ENCODE data around the gene ZNF879.

Gene ZNF879

DNA sequence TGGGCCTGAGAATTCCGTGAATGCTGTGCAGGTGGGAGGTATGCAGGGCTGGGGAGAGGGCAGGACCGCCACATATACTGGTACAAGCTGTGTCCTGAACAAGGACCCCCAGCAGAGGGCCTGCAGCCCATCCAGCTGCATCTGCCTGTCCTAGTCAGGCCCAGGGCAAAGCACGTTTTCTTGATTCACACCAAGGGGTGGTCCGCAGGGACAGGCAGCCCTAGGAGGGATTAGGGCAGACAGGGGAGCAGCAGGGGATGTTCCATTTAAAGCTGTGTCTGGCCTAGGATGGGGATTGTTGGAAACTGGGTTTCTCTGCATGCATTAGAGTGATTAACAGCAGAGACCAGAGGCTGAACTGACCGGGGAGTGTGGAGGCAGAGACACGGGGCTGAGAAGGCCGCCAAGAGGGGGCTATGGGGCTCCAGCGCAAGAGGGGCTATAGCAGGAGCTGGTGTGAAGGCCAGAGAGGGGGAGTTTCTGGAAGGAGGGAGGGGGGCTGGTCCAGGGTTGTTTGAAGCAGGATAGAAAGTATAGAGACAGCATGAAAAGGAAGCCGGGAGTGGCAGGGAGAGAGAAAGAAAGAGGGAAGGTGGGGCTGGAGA lies 31.2 kb upstream of the ZNF879 start:
- DNase-seq, result peak; percentile 73
- H3K9me3 ChIP-seq (ENCODE audit: severe bottlenecking), result no peaks in the 10 kb centered on the region

DNA sequence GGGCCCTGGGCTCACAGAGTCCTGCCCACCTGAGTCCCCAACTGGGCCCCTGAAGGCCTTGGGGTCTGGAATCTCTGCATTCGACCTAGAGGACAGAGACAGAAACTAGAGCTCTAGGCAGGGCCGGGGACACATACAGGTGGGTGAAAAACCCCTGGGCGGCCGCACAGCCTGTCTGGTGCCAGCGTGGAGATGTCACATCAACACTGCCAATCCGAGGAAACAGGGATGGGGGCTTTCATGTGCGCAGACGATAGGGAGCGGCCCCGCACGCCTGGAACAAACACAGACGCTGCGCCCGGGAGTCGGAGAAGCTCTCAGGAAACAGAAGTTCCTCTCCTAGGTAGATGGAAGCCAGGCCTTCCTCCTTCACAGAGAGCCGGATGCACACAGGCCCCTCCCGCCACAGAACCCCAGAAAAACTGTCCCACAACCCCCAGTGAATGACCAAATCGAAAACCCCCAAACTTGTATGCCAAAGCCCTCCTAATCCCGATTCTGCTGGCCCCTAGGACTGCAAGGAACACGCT lies 30.3 kb upstream of the ZNF879 start:
- no peak for DNase-seq
- peak overlapping the region; percentile 61 for H3K4me3 ChIP-seq (ENCODE audit: low read depth, low read length)
- H3K27ac ChIP-seq, result peak overlapping the region; percentile 94
- H3K36me3 ChIP-seq, result peaks cover 38% of the 10 kb centered on the region
- TF ChIP-seq, protein P1, sequence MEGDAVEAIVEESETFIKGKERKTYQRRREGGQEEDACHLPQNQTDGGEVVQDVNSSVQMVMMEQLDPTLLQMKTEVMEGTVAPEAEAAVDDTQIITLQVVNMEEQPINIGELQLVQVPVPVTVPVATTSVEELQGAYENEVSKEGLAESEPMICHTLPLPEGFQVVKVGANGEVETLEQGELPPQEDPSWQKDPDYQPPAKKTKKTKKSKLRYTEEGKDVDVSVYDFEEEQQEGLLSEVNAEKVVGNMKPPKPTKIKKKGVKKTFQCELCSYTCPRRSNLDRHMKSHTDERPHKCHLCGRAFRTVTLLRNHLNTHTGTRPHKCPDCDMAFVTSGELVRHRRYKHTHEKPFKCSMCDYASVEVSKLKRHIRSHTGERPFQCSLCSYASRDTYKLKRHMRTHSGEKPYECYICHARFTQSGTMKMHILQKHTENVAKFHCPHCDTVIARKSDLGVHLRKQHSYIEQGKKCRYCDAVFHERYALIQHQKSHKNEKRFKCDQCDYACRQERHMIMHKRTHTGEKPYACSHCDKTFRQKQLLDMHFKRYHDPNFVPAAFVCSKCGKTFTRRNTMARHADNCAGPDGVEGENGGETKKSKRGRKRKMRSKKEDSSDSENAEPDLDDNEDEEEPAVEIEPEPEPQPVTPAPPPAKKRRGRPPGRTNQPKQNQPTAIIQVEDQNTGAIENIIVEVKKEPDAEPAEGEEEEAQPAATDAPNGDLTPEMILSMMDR (IDR thresholded peaks at IDR 0.05; ENCODE audit: low read depth, low read length), result no peak
- H3K9me3 ChIP-seq (ENCODE audit: severe bottlenecking), result no peaks in the 10 kb centered on the region
- H3K27me3 ChIP-seq (ENCODE audit: insufficient read depth, low read depth, severe bottlenecking), result no peaks in the 10 kb centered on the region

More for the DNA sequence above, 31.2 kb upstream of the ZNF879 start:
- TF ChIP-seq, protein P1 (IDR thresholded peaks at IDR 0.05; ENCODE audit: low read depth, low read length), result no peak
- Histone ChIP-seq H3K4me3 (ENCODE audit: low read depth, low read length) (peak overlapping the region; percentile 61), H3K27me3 (ENCODE audit: insufficient read depth, low read depth, severe bottlenecking) (no peaks in the 10 kb centered on the region), H3K36me3 (peaks cover 42% of the 10 kb centered on the region), H3K27ac (peak overlapping the region; percentile 94)

DNA sequence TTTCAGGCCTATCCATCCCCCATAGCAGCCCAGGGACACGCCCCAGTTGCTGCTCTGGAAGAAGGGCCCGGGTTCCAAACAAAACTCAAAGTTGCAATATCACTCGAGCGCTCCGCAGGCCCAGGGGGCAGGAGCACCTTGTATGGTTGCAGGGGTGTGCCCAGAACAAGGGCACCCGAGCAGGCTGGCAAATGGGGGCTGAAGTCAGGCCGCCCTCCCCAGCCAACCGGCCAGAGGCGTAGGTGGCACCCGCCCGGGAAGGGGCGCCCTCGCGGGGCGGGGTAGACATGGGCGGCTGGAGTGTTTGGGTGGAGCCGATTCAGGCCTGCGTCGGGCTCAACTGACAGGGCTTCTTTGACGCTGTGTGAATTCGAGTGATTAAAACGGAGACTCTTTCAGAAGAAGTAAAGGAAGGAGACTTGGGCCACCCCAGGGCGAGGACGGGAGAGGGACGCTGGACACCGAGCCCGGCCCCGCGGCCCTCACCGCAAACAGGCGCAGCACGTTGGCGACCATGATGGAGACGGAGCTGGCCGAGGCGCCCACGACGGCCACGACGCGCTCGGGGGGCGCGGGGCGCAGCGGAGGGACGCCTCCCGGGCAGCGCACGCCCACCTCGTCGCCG lies 29.5 kb upstream of the ZNF879 start:
- TF ChIP-seq, protein P1 (IDR thresholded peaks at IDR 0.05; ENCODE audit: low read depth, low read length), result no peak

DNA sequence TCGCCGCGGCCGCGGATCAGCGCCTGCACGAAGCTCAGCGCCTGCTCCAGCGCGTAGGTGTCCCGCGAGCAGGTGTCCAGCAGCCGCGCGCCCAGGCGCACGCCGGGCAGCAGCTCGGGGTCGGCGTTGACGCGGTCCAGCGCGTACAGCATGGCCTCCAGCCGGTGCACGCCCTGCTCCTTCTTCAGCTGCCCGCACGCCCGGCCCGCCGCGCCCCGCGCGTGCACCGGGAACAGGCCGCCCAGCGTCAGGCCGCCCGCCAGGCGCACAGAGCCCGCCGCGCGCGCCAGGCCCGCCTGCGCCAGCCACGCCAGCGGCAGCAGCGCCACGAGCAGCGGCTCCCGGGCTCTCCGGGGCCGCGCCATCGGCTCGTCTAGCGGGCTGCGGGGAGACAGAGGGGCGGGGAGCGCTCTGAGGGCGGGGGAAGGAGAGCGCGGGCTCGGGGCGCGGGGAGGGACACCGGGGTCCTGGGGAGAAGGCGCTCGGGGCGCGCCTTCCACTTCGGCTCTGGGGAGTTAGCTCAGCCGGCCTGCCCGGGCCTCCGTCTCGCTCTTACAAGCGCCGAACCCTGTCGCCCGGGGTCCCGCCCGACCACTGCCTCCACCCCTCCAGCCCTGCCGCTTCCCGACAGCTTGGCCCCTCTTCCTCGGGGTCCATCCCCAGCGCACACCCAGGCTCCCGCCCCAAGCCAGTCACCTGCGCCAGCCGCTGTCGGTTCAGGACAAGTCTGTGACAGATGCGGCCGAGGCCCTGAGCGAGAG lies 28.8 kb upstream of the ZNF879 start, which contains the start of gene GRM6:
GRM6 (minus strand) TSS at position 741 of the 761 bp plus-strand sequence; CDS start at position 365, 376 bp downstream.
- TF ChIP-seq, protein P1 (IDR thresholded peaks at IDR 0.05; ENCODE audit: low read depth, low read length), result no peak
- Histone ChIP-seq H3K9me3 (ENCODE audit: severe bottlenecking) (no peaks in the 10 kb centered on the region), H3K36me3 (peaks cover 27% of the 10 kb centered on the region), H3K27ac (peak within 1 kb of the TSS; percentile 94), H3K4me3 (ENCODE audit: low read depth, low read length) (peak within 1 kb of the TSS; percentile 61), H3K27me3 (ENCODE audit: insufficient read depth, low read depth, severe bottlenecking) (no peaks in the 10 kb centered on the region)
- DNase-seq, result no peak

More for the DNA sequence above, 29.5 kb upstream of the ZNF879 start:
- Histone ChIP-seq H3K4me3 (ENCODE audit: low read depth, low read length) (peak overlapping the region; percentile 61), H3K9me3 (ENCODE audit: severe bottlenecking) (no peaks in the 10 kb centered on the region), H3K27ac (peak overlapping the region; percentile 94), H3K36me3 (peaks cover 33% of the 10 kb centered on the region), H3K27me3 (ENCODE audit: insufficient read depth, low read depth, severe bottlenecking) (no peaks in the 10 kb centered on the region)
- no peak for DNase-seq

DNA sequence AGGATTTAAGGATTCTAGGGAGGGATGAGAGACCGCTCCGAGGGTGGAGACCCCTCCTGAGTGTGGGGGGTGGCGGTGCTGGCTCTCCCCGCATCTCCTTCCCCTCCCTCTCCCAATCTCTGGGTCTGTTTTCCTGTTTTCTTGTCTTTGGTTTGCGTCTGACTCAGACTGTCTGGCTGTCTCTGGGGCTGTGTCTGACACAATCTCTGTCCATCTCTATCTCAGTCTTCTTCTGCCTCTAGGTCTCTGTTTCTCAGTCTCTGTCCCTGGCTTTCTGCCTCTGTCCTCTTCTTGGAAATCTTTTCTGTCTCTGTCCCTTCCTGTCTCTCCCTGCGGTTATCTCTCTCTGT lies 28.3 kb upstream of the ZNF879 start:
- peak; percentile 85 for DNase-seq
- Histone ChIP-seq H3K27ac (peak overlapping the region; percentile 94), H3K27me3 (ENCODE audit: insufficient read depth, low read depth, severe bottlenecking) (no peaks in the 10 kb centered on the region), H3K36me3 (peaks cover 22% of the 10 kb centered on the region), H3K9me3 (ENCODE audit: severe bottlenecking) (no peaks in the 10 kb centered on the region), H3K4me3 (ENCODE audit: low read depth, low read length) (peak overlapping the region; percentile 58)
- TF ChIP-seq, protein P1 (IDR thresholded peaks at IDR 0.05; ENCODE audit: low read depth, low read length), result no peak
